Natural killer cell (primary cell): Measurements from ENCODE around the gene PEAK3. TPM values are rescaled to one million over a fixed set of nuclear protein-coding genes. Genes with fewer than 3 reads are reported as not detected.

Experiments
- ATAC-seq, 3 donors: fragments of 150-1000 bp in 2 of 3; fragments of 200-7000 bp in 1 of 3; cut with Tn5 transposase; 1 replicate in 1 of 3; 2 replicates in 2 of 3; pipeline ENCODE4 v1.10.0; 2021; ENCODE audit warnings: mild to moderate bottlenecking in 2 of 3, moderate library complexity in 2 of 3
- DNase-seq, 2 donors: peaks; one replicate each; pipeline versions ENCODE4 v3.0.0 to v3.0.0-alpha.2; 2013 to 2021; ENCODE audit warnings: mixed read lengths in 1 of 2
- H3K27ac ChIP-seq: one replicate; pipeline ENCODE4 v1.5.1; 2013; ENCODE audit warnings: mild to moderate bottlenecking, low read length
- H3K27me3 ChIP-seq: one replicate; pipeline ENCODE4 v1.6.1; 2013; ENCODE audit warnings: low read length; ENCODE audit not compliant: control insufficient read depth, insufficient read depth
- H3K36me3 ChIP-seq: one replicate; pipeline ENCODE4 v1.6.1; 2013; ENCODE audit warnings: low read length; ENCODE audit not compliant: control insufficient read depth, insufficient read depth
- H3K4me1 ChIP-seq: one replicate; pipeline ENCODE4 v1.6.1; 2013; ENCODE audit warnings: low read length; ENCODE audit not compliant: control insufficient read depth, insufficient read depth
- H3K4me3 ChIP-seq: one replicate; pipeline ENCODE4 v1.5.1; 2013; ENCODE audit warnings: low read length
- H3K9me3 ChIP-seq: one replicate; pipeline ENCODE4 v1.6.1; 2013; ENCODE audit warnings: low read length; ENCODE audit not compliant: control insufficient read depth, insufficient read depth
- H3K27ac Mint-ChIP-seq, 2 donors: one replicate each; pipeline ENCODE4 v1.8.0; 2022; ENCODE audit warnings: mild to moderate bottlenecking in 2 of 2, mixed read lengths in 2 of 2, moderate library complexity in 1 of 2
- H3K27me3 Mint-ChIP-seq, 2 donors: one replicate each; pipeline ENCODE4 v1.8.0; 2022; ENCODE audit warnings: low read depth in 2 of 2, mixed read lengths in 2 of 2
- H3K36me3 Mint-ChIP-seq: one replicate; pipeline ENCODE4 v1.8.0; 2022; ENCODE audit warnings: mixed read lengths
- H3K4me1 Mint-ChIP-seq, 2 donors: one replicate each; pipeline ENCODE4 v1.8.0; 2022; ENCODE audit warnings: mixed read lengths in 2 of 2
- H3K4me3 Mint-ChIP-seq: one replicate; pipeline ENCODE4 v1.8.0; 2022; ENCODE audit warnings: mild to moderate bottlenecking, moderate library complexity, mixed read lengths
- H3K9me3 Mint-ChIP-seq, 2 donors: one replicate each; pipeline ENCODE4 v1.8.0; 2022; ENCODE audit warnings: mixed read lengths in 2 of 2
- WGBS: methylation state at CpG from one replicate; pipeline ENCODE4 v1.1.7; 2013; ENCODE audit warnings: missing lambda C conversion rate; ENCODE audit not compliant: insufficient coverage; 5-methylcytosine and 5-hydroxymethylcytosine counted together
- intact Hi-C: fragments of 100-400 bp; cut with micrococcal nuclease; formaldehyde crosslinking; loops from one replicate; pipeline ENCODE4 v1.14.2; 2022
- total RNA-seq, 4 donors: library from RNA; stranded (reverse); fragments of 120-200 nt in 1 of 4; gene quantifications; one replicate each; pipeline versions ENCODE4 v1.2.3 to v1.2.4, GENCODE V29; 2013 to 2022
- TF ChIP-seq, protein P1 (sequence below): fragments of 200-600 bp; IDR thresholded peaks from one replicate; pipeline ENCODE4 v1.8.0; 2022; ENCODE audit warnings: antibody characterized with exemption

Gene PEAK3
- total RNA-seq, 3 donors from 2014 or later (not counting 1 experiment from before 2014, with no cell fraction given), result 5.7 to 9.5 (median 8.4) TPM

DNA sequence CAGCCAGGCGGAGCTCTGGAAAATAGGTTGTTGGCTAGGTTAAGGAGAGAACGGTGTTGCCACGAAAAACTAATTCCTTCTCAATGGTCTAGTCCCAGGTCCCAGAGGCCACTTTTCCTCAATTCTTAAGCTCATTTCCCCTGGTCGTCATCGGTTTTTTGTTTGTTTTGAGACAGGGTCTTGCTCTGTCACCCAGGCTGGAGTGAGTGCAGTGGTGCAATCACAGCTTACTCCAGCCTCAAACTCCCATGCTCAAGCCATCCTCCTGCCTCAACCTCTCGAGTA is 44.2 kb downstream of the PEAK3 start:
- ATAC-seq, result no peak
- WGBS, result 74% methylated on average over 6 of the region's 6 CpGs

DNA sequence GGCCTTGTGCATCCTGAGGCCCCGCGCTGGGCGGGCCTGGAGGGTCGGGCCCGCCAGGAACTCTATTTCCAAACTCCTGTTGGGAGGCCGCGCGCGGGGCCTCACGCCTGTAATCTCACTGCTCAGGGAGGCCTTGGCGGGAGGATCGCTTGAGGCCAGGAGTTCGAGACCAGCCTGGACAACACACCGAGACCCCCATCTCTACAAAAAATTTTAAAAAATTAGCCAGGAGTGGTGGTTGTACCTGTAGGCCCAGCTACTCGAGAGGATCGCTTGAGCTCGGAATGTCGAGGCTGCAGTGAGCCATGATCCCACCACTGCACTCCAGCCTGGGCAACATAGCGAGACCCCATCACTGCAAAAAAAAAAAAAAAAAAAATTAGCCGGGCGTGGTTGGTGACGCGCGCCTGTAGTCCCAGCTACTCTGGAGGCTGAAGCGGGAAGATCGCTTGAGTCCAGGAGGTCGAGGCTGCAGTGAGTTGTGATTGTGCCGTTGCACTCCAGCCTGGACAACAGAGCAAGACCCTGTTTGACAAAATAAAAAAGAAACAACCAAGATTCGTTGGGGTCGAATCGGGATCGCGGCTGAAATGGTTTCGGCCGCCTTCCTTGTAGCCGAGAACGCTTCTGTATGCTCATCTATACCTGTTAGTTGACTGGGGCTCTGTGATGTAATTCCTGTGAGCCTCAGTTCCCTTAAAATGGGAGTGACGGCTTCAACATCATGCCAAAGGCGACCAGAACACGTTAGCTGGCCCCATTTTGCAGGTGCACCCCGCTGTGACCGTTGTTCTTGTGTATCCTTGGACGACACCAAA is 44.7 kb downstream of the PEAK3 start:
- no peak for ATAC-seq
- peak overlapping the region; percentile 98 to 100 for H3K27ac Mint-ChIP-seq
- no peaks in the 10 kb centered on the region for H3K27me3 ChIP-seq
- peaks cover 74% of the 10 kb centered on the region for H3K4me1 ChIP-seq
- H3K27ac ChIP-seq, result peak overlapping the region; percentile 99
- DNase-seq, result peak in 1 of 2 donors; percentile 31
- H3K4me1 Mint-ChIP-seq, result peaks cover 60 to 71% of the 10 kb centered on the region in 2 donors
- peak overlapping the region; percentile 94 for H3K4me3 Mint-ChIP-seq
- peak overlapping the region; percentile 65 for H3K4me3 ChIP-seq
- WGBS, result 40% methylated on average over 43 of the region's 43 CpGs
- TF ChIP-seq, protein P1, sequence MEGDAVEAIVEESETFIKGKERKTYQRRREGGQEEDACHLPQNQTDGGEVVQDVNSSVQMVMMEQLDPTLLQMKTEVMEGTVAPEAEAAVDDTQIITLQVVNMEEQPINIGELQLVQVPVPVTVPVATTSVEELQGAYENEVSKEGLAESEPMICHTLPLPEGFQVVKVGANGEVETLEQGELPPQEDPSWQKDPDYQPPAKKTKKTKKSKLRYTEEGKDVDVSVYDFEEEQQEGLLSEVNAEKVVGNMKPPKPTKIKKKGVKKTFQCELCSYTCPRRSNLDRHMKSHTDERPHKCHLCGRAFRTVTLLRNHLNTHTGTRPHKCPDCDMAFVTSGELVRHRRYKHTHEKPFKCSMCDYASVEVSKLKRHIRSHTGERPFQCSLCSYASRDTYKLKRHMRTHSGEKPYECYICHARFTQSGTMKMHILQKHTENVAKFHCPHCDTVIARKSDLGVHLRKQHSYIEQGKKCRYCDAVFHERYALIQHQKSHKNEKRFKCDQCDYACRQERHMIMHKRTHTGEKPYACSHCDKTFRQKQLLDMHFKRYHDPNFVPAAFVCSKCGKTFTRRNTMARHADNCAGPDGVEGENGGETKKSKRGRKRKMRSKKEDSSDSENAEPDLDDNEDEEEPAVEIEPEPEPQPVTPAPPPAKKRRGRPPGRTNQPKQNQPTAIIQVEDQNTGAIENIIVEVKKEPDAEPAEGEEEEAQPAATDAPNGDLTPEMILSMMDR, result no peak
- H3K27me3 Mint-ChIP-seq, result no peaks in the 10 kb centered on the region
- H3K9me3 Mint-ChIP-seq, result peaks cover 0 to 3% of the 10 kb centered on the region in 2 donors
- intact Hi-C loops, result loop anchor here (2.0 to 10.0 kb wide), 3 partner anchors 80 to 150 kb away; partner anchors contain the start of gene AP3D1
- H3K9me3 ChIP-seq, result no peaks in the 10 kb centered on the region
- H3K36me3 Mint-ChIP-seq, result no peaks in the 10 kb centered on the region
- H3K36me3 ChIP-seq, result peaks cover 18% of the 10 kb centered on the region

More for the DNA sequence above, 44.2 kb downstream of the PEAK3 start:
- Mint-ChIP-seq H3K9me3 (peaks cover 0 to 3% of the 10 kb centered on the region in 2 donors), H3K36me3 (no peaks in the 10 kb centered on the region), H3K27me3 (no peaks in the 10 kb centered on the region), H3K4me3 (peak overlapping the region; percentile 94), H3K4me1 (peaks cover 64 to 76% of the 10 kb centered on the region in 2 donors), H3K27ac (peak overlapping the region; percentile 98 to 100)
- Histone ChIP-seq H3K9me3 (no peaks in the 10 kb centered on the region), H3K4me1 (peaks cover 79% of the 10 kb centered on the region), H3K27ac (peak overlapping the region; percentile 99), H3K36me3 (peaks cover 21% of the 10 kb centered on the region), H3K27me3 (no peaks in the 10 kb centered on the region), H3K4me3 (no peak overlapping the region)
- intact Hi-C loops, result loop anchor here (2.0 to 10.0 kb wide), 3 partner anchors 79 to 151 kb away; partner anchors contain the start of gene AP3D1
- no peak for DNase-seq
- TF ChIP-seq, protein P1, result no peak

DNA sequence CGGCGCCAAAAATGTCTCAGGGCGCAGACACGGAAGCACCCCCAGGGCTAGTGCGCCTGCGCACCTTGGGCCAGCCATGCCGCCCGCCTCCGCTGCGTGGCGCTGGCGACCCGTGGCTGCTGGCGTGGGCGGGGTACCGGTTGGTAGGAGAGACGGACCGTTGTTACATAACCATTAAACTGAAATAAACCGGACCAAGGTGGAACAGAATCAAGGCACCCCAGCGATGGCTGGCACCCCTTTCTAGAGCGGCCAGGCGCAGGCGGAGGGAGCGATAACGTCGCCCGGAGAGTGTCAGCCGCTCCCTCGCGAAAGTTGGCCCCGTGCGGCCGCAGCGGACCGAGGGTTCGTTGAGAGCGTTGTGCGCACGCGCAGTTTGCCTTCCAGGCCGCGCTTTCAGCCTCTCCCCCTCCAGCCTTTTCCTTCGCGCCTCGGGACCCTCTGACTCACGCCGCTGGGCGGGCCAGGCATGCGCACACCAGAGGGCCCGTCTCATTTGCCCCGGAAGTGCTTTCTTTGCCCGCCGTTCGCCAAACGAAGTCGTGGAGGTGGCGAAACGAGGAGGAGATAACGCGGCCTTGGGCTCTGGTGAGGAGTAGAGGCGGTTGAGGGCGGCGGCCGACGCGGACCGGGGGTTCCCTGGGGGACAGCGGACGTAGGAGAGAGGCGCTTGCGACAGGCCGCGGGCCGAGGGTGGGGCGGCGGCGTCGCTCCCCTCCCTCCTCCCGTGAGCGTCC is 45.5 kb downstream of the PEAK3 start, which contains the start of the genes PLEKHJ1 and SF3A2:
PLEKHJ1 (minus strand) TSS at position 16 of the 737 bp plus-strand sequence. CDS start 81 bp downstream, outside the sequence.
SF3A2 (plus strand) TSS at position 511 of the 737 bp plus-strand sequence. CDS start 6,595 bp downstream, outside the sequence.
- peak within 1 kb of the TSS; percentile 65 for H3K4me3 ChIP-seq
- under 1% methylated on average over 80 of the region's 80 CpGs for WGBS
- DNase-seq, result peak; percentile 100
- Mint-ChIP-seq H3K4me1 (peaks cover 56 to 67% of the 10 kb centered on the region in 2 donors), H3K4me3 (peak within 1 kb of the TSS; percentile 94), H3K36me3 (no peaks in the 10 kb centered on the region), H3K27ac (peak within 1 kb of the TSS; percentile 98 to 100), H3K27me3 (no peaks in the 10 kb centered on the region), H3K9me3 (peaks cover 0 to 3% of the 10 kb centered on the region in 2 donors)
- TF ChIP-seq, protein P1, result peak; percentile 96
- H3K9me3 ChIP-seq, result no peaks in the 10 kb centered on the region
- H3K36me3 ChIP-seq, result peaks cover 14% of the 10 kb centered on the region
- peak within 1 kb of the TSS; percentile 99 for H3K27ac ChIP-seq
- H3K4me1 ChIP-seq, result peaks cover 66% of the 10 kb centered on the region
- ATAC-seq, result peak; percentile 80 to 92 (median 81)
- H3K27me3 ChIP-seq, result no peaks in the 10 kb centered on the region
- intact Hi-C loops, result loop anchor here (1.0 to 10.0 kb wide), 6 partner anchors 33 to 149 kb away; partner anchors contain the start of genes AP3D1, LSM7 and SPPL2B
